MM.1S (cell line): ENCODE results near the gene ITFG1.
"Not testable (repeated sequence)": the region's sequence is repeated elsewhere in the genome, so short reads cannot be mapped to it uniquely, and the experiment has no call there.

Experiments used
- DNase-seq: peaks from one replicate; pipeline ENCODE4 v3.0.0-alpha.2; 2015
- H2AFZ ChIP-seq: fragments of 300-600 bp; sonication (generic); 2 replicates; pipeline ENCODE4 v1.6.0; 2016; ENCODE audit warnings: antibody characterized with exemption, low read length
- H3F3A ChIP-seq: fragments of 300-600 bp; sonication (generic); 2 replicates; pipeline ENCODE4 v1.6.1; 2016; ENCODE audit warnings: mild to moderate bottlenecking, antibody characterized with exemption, low read length, moderate library complexity, mixed read lengths; ENCODE audit not compliant: insufficient read depth
- H3K27ac ChIP-seq: fragments of 300-600 bp; sonication (generic); 2 replicates; pipeline ENCODE4 v1.5.1; 2016; ENCODE audit warnings: mild to moderate bottlenecking, low read length
- H3K27me3 ChIP-seq: fragments of 300-600 bp; sonication (generic); replicated peaks from 2 replicates; pipeline ENCODE4 v1.6.0; 2016; ENCODE audit warnings: low read length; ENCODE audit not compliant: insufficient read depth
- H3K36me3 ChIP-seq: fragments of 300-600 bp; sonication (generic); replicated peaks from 2 replicates; pipeline ENCODE4 v1.6.1; 2016; ENCODE audit warnings: mild to moderate bottlenecking, low read length, mixed read lengths; ENCODE audit not compliant: insufficient read depth
- H3K4me1 ChIP-seq: fragments of 300-600 bp; sonication (generic); 2 replicates; pipeline ENCODE4 v1.6.1; 2016; ENCODE audit warnings: low read length, mixed read lengths
- H3K4me2 ChIP-seq: fragments of 300-600 bp; sonication (generic); 2 replicates; pipeline ENCODE4 v1.6.0; 2016; ENCODE audit warnings: low read depth, low read length
- H3K4me3 ChIP-seq: fragments of 300-600 bp; sonication (generic); 2 replicates; pipeline ENCODE4 v1.5.1; 2016; ENCODE audit warnings: low read length, mixed read lengths
- H3K79me2 ChIP-seq: fragments of 300-600 bp; sonication (generic); 2 replicates; pipeline ENCODE4 v1.6.1; 2016; ENCODE audit warnings: mixed run types, low read length, mixed read lengths
- H3K9ac ChIP-seq: fragments of 300-600 bp; sonication (generic); 2 replicates; pipeline ENCODE4 v1.6.1; 2016; ENCODE audit warnings: low read length, mixed read lengths
- H3K9me2 ChIP-seq: fragments of 300-600 bp; sonication (generic); replicated peaks from 2 replicates; pipeline ENCODE4 v1.6.1; 2016; ENCODE audit warnings: mild to moderate bottlenecking, low read length, mixed read lengths; ENCODE audit not compliant: insufficient read depth
- H3K9me3 ChIP-seq: fragments of 300-600 bp; sonication (generic); replicated peaks from 2 replicates; pipeline ENCODE4 v1.6.1; 2016; ENCODE audit warnings: mild to moderate bottlenecking, low read length, mixed read lengths; ENCODE audit not compliant: insufficient read depth
- H4K20me1 ChIP-seq: fragments of 300-600 bp; sonication (generic); 2 replicates; pipeline ENCODE4 v1.6.1; 2016; ENCODE audit warnings: mild to moderate bottlenecking, low read length, moderate library complexity, mixed read lengths; ENCODE audit not compliant: insufficient read depth
- CTCF ChIP-seq: fragments of 300-600 bp; sonication (generic); IDR thresholded peaks from 2 replicates; pipeline ENCODE4 v1.5.1; 2016; ENCODE audit warnings: antibody characterized with exemption, low read length, mixed read lengths
- EZH2 ChIP-seq: fragments of 300-600 bp; sonication (generic); optimal IDR thresholded peaks from 2 replicates; pipeline ENCODE3; 2017; ENCODE audit warnings: low read depth, mild to moderate bottlenecking, antibody characterized with exemption, low read length, mixed read lengths
- EZH2phosphoT487 ChIP-seq: fragments of 300-600 bp; sonication (generic); IDR thresholded peaks from 2 replicates; pipeline ENCODE4 v1.6.1; 2018; ENCODE audit warnings: antibody characterized with exemption, low read length

The ITFG1 gene

GRCh38 chr16:47158992-47159391 is 301.9 kb downstream of the ITFG1 start:
- Histone ChIP-seq H3K79me2 (no peaks in the 10 kb centered on the region), H3K36me3 (no peaks in the 10 kb centered on the region), H4K20me1 (no peaks in the 10 kb centered on the region), H3K9me2 (no peaks in the 10 kb centered on the region), H2AFZ (no peak overlapping the region), H3K27ac (no peak overlapping the region), H3K9ac (no peak overlapping the region), H3K4me3 (no peak overlapping the region), H3F3A (no peaks in the 10 kb centered on the region), H3K27me3 (no peaks in the 10 kb centered on the region), H3K9me3 (no peaks in the 10 kb centered on the region), H3K4me2 (no peak overlapping the region), H3K4me1 (no peaks in the 10 kb centered on the region)
- no peak for DNase-seq
- TF ChIP-seq EZH2phosphoT487 (no peak), EZH2 (no peak), CTCF (no peak)

- Histone ChIP-seq H3K79me2 (no peaks in the 10 kb centered on the region), H3K9ac (no peak overlapping the region), H3K27ac (no peak overlapping the region), H3K4me1 (no peaks in the 10 kb centered on the region; the same call in 1 of the 2 replicates), H3K9me2 (no peaks in the 10 kb centered on the region), H4K20me1 (no peaks in the 10 kb centered on the region), H3K4me3 (no peak overlapping the region), H2AFZ (no peak overlapping the region), H3K4me2 (no peak overlapping the region), H3F3A (no peaks in the 10 kb centered on the region), H3K36me3 (no peaks in the 10 kb centered on the region), H3K27me3 (no peaks in the 10 kb centered on the region), H3K9me3 (no peaks in the 10 kb centered on the region)
- DNase-seq, result no peak
- TF ChIP-seq EZH2phosphoT487 (no peak), EZH2 (no peak), CTCF (no peak)
Observed at GRCh38 chr16:47156680-47157215, 304.1 kb downstream of the ITFG1 start.

- H3K27me3 ChIP-seq, H3K9me2 ChIP-seq, H3K27ac ChIP-seq, H3K79me2 ChIP-seq, H3K9me3 ChIP-seq, DNase-seq, H2AFZ ChIP-seq, H3K4me1 ChIP-seq, H3K36me3 ChIP-seq, H3K9ac ChIP-seq, H3K4me3 ChIP-seq, H3K4me2 ChIP-seq, H4K20me1 ChIP-seq, H3F3A ChIP-seq: not testable (repeated sequence)
Observed at GRCh38 chr16:47152501-47152900, 308.4 kb downstream of the ITFG1 start.

- Histone ChIP-seq H3K4me3 (no peak overlapping the region), H3K9ac (no peak overlapping the region), H3K9me3 (no peaks in the 10 kb centered on the region), H2AFZ (no peak overlapping the region), H3F3A (no peaks in the 10 kb centered on the region; the same call in 1 of the 2 replicates), H3K4me1 (no peaks in the 10 kb centered on the region; the same call in 1 of the 2 replicates), H3K36me3 (no peaks in the 10 kb centered on the region), H3K27ac (no peak overlapping the region), H3K79me2 (no peaks in the 10 kb centered on the region), H4K20me1 (no peaks in the 10 kb centered on the region), H3K4me2 (no peak overlapping the region), H3K9me2 (no peaks in the 10 kb centered on the region), H3K27me3 (no peaks in the 10 kb centered on the region)
- TF ChIP-seq CTCF (no peak), EZH2phosphoT487 (no peak), EZH2 (no peak)
- no peak for DNase-seq
Observed at GRCh38 chr16:47150067-47150466, 310.8 kb downstream of the ITFG1 start.
